Neural cell (in vitro differentiated cells): ENCODE measurements around the gene GSDMA. TPM values are rescaled to one million over a fixed set of nuclear protein-coding genes. Genes with fewer than 3 reads are reported as not detected.

Source experiments
- H2AFZ ChIP-seq: fragments of 200-600, 300-800 bp; sonication (generic), shearing (Covaris generic); 2 replicates; pipeline ENCODE4 v1.6.0; 2014; ENCODE audit warnings: low read depth, mild to moderate bottlenecking, antibody characterized with exemption, low read length, moderate library complexity
- H3F3A ChIP-seq: fragments of 200-600 bp; shearing (Covaris generic); 2 replicates; pipeline ENCODE4 v1.6.1; 2016; ENCODE audit warnings: mild to moderate bottlenecking, moderate library complexity, mixed read lengths, antibody characterized with exemption, low read length; ENCODE audit not compliant: insufficient read depth, poor library complexity, severe bottlenecking
- H3K27ac ChIP-seq: fragments of 200-600, 300-800 bp; sonication (generic), shearing (Covaris generic); 2 replicates; pipeline ENCODE4 v1.5.1; 2014; ENCODE audit warnings: mild to moderate bottlenecking, low read length, moderate library complexity
- H3K27me3 ChIP-seq: fragments of 300-800, 200-600 bp; sonication (generic), shearing (Covaris generic); 2 replicates; pipeline ENCODE4 v1.6.0; 2014; ENCODE audit warnings: mild to moderate bottlenecking, low read depth, low read length, moderate library complexity; ENCODE audit not compliant: insufficient read depth
- H3K36me3 ChIP-seq: fragments of 300-800, 200-600 bp; sonication (generic), shearing (Covaris generic); 2 replicates; pipeline ENCODE4 v1.5.1; 2014; ENCODE audit warnings: mild to moderate bottlenecking, antibody characterized with exemption, low read length, moderate library complexity; ENCODE audit not compliant: insufficient read depth
- H3K4me2 ChIP-seq: fragments of 300-800, 200-600 bp; sonication (generic), shearing (Covaris generic); 2 replicates; pipeline ENCODE4 v1.6.0; 2014; ENCODE audit warnings: mild to moderate bottlenecking, low read length
- H3K4me3 ChIP-seq: fragments of 300-800, 200-600 bp; sonication (generic), shearing (Covaris generic); 2 replicates; pipeline ENCODE4 v1.5.1; 2014; ENCODE audit warnings: mild to moderate bottlenecking, low read length, moderate library complexity
- H3K79me2 ChIP-seq: fragments of 200-600 bp; shearing (Covaris generic); replicated peaks from 2 replicates; pipeline ENCODE4 v1.6.0; 2014; ENCODE audit warnings: mild to moderate bottlenecking, low read length, moderate library complexity; ENCODE audit not compliant: insufficient read depth
- H3K9ac ChIP-seq: fragments of 300-800, 200-600 bp; sonication (generic), shearing (Covaris generic); 2 replicates; pipeline ENCODE4 v1.6.1; 2016; ENCODE audit warnings: mild to moderate bottlenecking, low read length, mixed read lengths
- H3K9me2 ChIP-seq: fragments of 200-600 bp; shearing (Covaris generic); 2 replicates; pipeline ENCODE4 v1.6.1; 2016; ENCODE audit warnings: mild to moderate bottlenecking, low read length, mixed read lengths; ENCODE audit not compliant: insufficient read depth
- H3K9me3 ChIP-seq: fragments of 200-600, 300-800 bp; sonication (generic), shearing (Covaris generic); 2 replicates; pipeline ENCODE4 v1.6.1; 2016; ENCODE audit warnings: mild to moderate bottlenecking, mixed run types, low read length, moderate library complexity, mixed read lengths
- H4K20me1 ChIP-seq: fragments of 200-600 bp; shearing (Covaris generic); 2 replicates; pipeline ENCODE4 v1.6.1; 2016; ENCODE audit warnings: mild to moderate bottlenecking, mixed run types; ENCODE audit not compliant: insufficient read depth
- EP300 ChIP-seq: fragments of 450-650 bp; conservative IDR thresholded peaks from 2 replicates; pipeline ENCODE4 v1.6.1; 2014; ENCODE audit warnings: antibody characterized with exemption, mild to moderate bottlenecking, moderate library complexity; ENCODE audit not compliant: poor library complexity, severe bottlenecking
- MXI1 ChIP-seq: fragments of 450-650 bp; conservative IDR thresholded peaks from 2 replicates; pipeline ENCODE4 v1.6.1; 2014; ENCODE audit warnings: antibody characterized with exemption, mild to moderate bottlenecking; ENCODE audit not compliant: poor library complexity, severe bottlenecking
- POLR2AphosphoS5 ChIP-seq: IDR thresholded peaks from 2 replicates; pipeline ENCODE4 v1.6.1; 2012
- RAD21 ChIP-seq: fragments of 450-650 bp; conservative IDR thresholded peaks from 2 replicates; pipeline ENCODE4 v1.6.1; 2014; ENCODE audit warnings: antibody characterized with exemption, mild to moderate bottlenecking, moderate library complexity
- SMC3 ChIP-seq: fragments of 450-650 bp; conservative IDR thresholded peaks from 2 replicates; pipeline ENCODE4 v1.6.1; 2014; ENCODE audit warnings: antibody characterized with exemption, mild to moderate bottlenecking, moderate library complexity; ENCODE audit not compliant: poor library complexity
- TAF1 ChIP-seq: IDR thresholded peaks from 2 replicates; pipeline ENCODE4 v1.6.1; 2012; ENCODE audit warnings: low read depth
- polyA plus RNA-seq: library from polyadenylated mRNA; depleted of rRNA; stranded (reverse); fragments of >200 nt; gene quantifications from 2 replicates; pipeline ENCODE4 v1.2.3, GENCODE V29; 2014
- TF ChIP-seq, protein P1 (sequence below): fragments of 450-650 bp; IDR thresholded peaks from 2 replicates; pipeline ENCODE4 v1.5.1; 2014; ENCODE audit warnings: antibody characterized with exemption, mild to moderate bottlenecking, moderate library complexity; ENCODE audit not compliant: poor library complexity, severe bottlenecking

The GSDMA gene
- polyA plus RNA-seq, 1 donor from 2014 or later, result not detected

DNA sequence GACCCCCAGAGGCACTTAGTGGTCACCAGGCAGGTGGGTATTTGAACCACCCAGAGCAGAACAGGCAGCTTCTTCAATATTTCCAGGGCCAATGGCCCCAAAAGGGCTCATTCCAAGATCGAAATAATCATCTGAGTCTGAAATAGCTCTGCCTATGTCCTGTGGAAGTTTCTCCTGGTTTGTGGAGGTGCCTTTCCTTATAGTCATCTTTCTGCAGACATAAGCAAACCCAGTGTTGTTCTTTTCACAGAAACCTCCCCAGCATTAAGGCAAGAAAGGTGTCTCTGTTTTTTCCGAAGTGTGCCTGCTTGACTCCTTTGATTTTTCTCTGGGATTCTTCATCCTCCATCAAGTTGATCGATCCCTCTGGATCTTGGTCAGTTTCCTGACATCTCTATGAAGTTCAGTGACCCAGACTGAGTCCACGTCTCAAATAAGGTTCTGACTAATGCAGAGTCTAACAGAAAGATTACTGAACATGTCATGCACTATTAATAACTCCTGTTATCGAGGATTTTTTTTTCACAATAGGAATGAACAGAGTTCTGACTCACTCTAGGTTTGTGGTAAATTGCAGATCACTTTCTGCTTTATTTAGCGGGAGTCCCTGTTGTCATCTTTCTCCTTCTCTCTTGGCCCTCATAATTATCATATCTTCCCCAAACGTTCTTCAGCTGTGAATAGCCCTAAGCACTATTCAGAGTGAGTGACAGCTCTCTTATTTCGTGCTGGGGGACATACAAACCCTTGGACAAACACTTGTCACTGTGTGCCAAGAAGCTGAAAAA lies 33.8 kb upstream of the GSDMA start:
- TF ChIP-seq MXI1, result no peak
- no peak overlapping the region for H3K4me3 ChIP-seq
- no peaks in the 10 kb centered on the region for H3K9me3 ChIP-seq

DNA sequence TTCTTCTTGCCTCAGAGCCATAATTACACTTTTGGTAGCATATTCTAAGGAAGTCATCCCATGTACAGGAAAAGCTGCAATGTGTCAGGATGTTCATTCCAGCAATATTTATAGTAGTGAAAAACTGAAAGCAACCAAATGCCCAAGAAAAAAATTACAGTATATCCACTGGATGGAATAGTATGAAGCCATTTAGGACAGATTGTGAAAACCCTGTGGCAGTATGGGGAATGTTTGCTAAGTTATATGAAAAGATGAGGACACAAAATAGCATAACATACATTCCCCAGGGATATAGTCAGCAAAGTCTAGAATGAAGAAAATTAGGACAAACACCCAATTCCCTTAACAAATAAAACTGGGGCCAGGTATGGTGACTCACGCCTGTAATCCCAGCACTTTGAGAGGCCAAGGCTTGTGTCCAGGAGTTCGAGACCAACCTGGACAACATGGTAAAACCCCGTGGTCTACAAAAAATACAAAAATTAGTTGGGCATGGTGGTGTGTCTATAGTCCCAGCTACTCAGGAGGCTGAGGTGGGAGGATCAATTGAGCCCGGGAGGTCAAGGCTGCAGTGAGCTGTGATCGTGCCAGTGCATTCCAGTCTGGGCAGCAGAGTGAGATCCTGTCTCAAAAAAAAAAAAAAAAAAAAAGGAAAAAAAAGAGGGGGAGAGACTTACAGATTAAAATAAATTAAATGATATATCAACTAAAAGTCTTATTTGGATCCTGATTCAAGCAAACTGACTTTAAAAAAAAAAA lies 33.0 kb upstream of the GSDMA start:
- Histone ChIP-seq H3K27ac (no peak overlapping the region), H3K9me3 (no peaks in the 10 kb centered on the region), H3F3A (no peaks in the 10 kb centered on the region), H3K4me2 (no peak overlapping the region), H3K4me3 (no peak overlapping the region), H3K36me3 (no peaks in the 10 kb centered on the region), H4K20me1 (no peaks in the 10 kb centered on the region), H3K79me2 (peaks cover 15% of the 10 kb centered on the region), H2AFZ (no peak overlapping the region), H3K9me2 (no peaks in the 10 kb centered on the region), H3K27me3 (no peaks in the 10 kb centered on the region), H3K9ac (no peak overlapping the region)
- TF ChIP-seq RAD21, result no peak

More for the DNA sequence above, 33.8 kb upstream of the GSDMA start:
- H3K79me2 ChIP-seq, result peaks cover 15% of the 10 kb centered on the region
- H3K9me2 ChIP-seq, result no peaks in the 10 kb centered on the region
- no peaks in the 10 kb centered on the region for H3K27me3 ChIP-seq
- H3K9ac ChIP-seq, result no peak overlapping the region
- H2AFZ ChIP-seq, result no peak overlapping the region
- no peaks in the 10 kb centered on the region for H4K20me1 ChIP-seq
- H3K36me3 ChIP-seq, result no peaks in the 10 kb centered on the region
- no peaks in the 10 kb centered on the region for H3F3A ChIP-seq
- H3K4me2 ChIP-seq, result no peak overlapping the region
- H3K27ac ChIP-seq, result no peak overlapping the region

DNA sequence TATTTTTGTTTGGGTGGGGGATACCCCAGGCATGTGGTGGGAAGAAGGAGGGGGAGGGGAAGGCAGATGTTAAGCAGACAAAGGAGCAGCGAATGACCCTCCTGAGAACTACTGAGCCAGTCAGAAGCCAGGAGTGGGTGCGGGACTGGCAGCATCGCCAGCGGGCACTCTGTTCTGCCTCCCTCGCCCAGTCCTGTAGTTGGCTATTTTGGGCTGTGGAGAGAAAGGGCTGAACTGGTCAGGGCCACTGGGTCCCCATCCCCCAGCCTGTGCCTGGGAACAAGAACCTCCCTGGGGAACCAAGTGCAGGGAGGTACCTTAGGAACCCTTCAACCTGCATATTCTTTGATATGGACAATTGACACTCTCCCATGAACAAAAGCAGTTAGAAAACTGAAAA lies 28.9 kb upstream of the GSDMA start:
- Histone ChIP-seq H3K9ac (no peak overlapping the region), H3K4me3 (no peak overlapping the region), H3K4me2 (no peak overlapping the region), H3K9me2 (no peaks in the 10 kb centered on the region), H3K36me3 (no peaks in the 10 kb centered on the region), H3K27ac (no peak overlapping the region), H3K9me3 (no peaks in the 10 kb centered on the region), H3F3A (no peaks in the 10 kb centered on the region), H4K20me1 (no peaks in the 10 kb centered on the region), H3K27me3 (no peaks in the 10 kb centered on the region), H3K79me2 (no peaks in the 10 kb centered on the region), H2AFZ (no peak overlapping the region)
- no peak for TF ChIP-seq MXI1
- TF ChIP-seq RAD21, result no peak
- TF ChIP-seq POLR2AphosphoS5, result no peak
- no peak for TF ChIP-seq SMC3
- TF ChIP-seq, protein P1, sequence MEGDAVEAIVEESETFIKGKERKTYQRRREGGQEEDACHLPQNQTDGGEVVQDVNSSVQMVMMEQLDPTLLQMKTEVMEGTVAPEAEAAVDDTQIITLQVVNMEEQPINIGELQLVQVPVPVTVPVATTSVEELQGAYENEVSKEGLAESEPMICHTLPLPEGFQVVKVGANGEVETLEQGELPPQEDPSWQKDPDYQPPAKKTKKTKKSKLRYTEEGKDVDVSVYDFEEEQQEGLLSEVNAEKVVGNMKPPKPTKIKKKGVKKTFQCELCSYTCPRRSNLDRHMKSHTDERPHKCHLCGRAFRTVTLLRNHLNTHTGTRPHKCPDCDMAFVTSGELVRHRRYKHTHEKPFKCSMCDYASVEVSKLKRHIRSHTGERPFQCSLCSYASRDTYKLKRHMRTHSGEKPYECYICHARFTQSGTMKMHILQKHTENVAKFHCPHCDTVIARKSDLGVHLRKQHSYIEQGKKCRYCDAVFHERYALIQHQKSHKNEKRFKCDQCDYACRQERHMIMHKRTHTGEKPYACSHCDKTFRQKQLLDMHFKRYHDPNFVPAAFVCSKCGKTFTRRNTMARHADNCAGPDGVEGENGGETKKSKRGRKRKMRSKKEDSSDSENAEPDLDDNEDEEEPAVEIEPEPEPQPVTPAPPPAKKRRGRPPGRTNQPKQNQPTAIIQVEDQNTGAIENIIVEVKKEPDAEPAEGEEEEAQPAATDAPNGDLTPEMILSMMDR, result no peak
- TF ChIP-seq TAF1, result no peak

DNA sequence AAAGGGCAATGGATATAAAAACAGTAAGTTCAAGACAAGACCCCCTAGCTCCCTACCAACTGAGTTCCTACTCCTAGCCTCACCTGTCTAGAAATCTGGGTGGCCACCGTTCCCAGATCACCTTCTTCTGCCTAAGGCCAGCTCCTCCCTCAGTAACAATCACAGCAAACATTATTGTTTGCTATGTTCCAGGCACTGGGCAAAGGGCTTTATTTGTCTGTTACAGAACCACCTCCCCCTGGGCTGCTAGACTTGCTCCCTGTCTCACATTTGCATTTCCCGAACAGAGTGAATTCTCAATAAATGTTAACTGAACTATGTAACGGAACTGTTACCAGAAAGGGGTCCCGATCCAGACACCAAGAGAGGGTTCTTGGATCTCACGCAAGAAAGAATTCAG lies 28.5 kb upstream of the GSDMA start:
- Histone ChIP-seq H3K9ac (no peak overlapping the region), H4K20me1 (no peaks in the 10 kb centered on the region), H3K79me2 (no peaks in the 10 kb centered on the region), H3K9me3 (no peaks in the 10 kb centered on the region), H2AFZ (no peak overlapping the region), H3K4me3 (no peak overlapping the region), H3F3A (no peaks in the 10 kb centered on the region), H3K9me2 (no peaks in the 10 kb centered on the region), H3K27ac (no peak overlapping the region), H3K4me2 (no peak overlapping the region), H3K27me3 (no peaks in the 10 kb centered on the region), H3K36me3 (no peaks in the 10 kb centered on the region)
- TF ChIP-seq, protein P1, result no peak
- TF ChIP-seq POLR2AphosphoS5, result no peak
- no peak for TF ChIP-seq SMC3
- no peak for TF ChIP-seq TAF1
- no peak for TF ChIP-seq EP300
- no peak for TF ChIP-seq MXI1
- no peak for TF ChIP-seq RAD21
